BLaER1 (cell line): ENCODE data around the gene SLC27A3.
A peak's percentile ranks its signal among the peaks of the same experiment; 100 is the strongest.

Experiments
- H3K27ac ChIP-seq: shearing (Covaris generic); formaldehyde crosslinking; 2 replicates; pipeline ENCODE4 v1.8.1; 2022
- H3K27me3 ChIP-seq: shearing (Covaris generic); formaldehyde crosslinking; 2 replicates; pipeline ENCODE4 v1.8.1; 2022
- H3K36me3 ChIP-seq: shearing (Covaris generic); formaldehyde crosslinking; 2 replicates; pipeline ENCODE4 v1.8.1; 2022
- H3K4me1 ChIP-seq: shearing (Covaris generic); formaldehyde crosslinking; 2 replicates; pipeline ENCODE4 v1.8.1; 2022
- H3K4me2 ChIP-seq: shearing (Covaris generic); formaldehyde crosslinking; 2 replicates; pipeline ENCODE4 v1.8.1; 2022
- H3K4me3 ChIP-seq: shearing (Covaris generic); formaldehyde crosslinking; 2 replicates; pipeline ENCODE4 v1.8.1; 2022
- H3K9ac ChIP-seq: shearing (Covaris generic); formaldehyde crosslinking; 2 replicates; pipeline ENCODE4 v1.8.1; 2022
- H3K9me3 ChIP-seq: shearing (Covaris generic); formaldehyde crosslinking; 2 replicates; pipeline ENCODE4 v1.8.1; 2022
- H4K20me1 ChIP-seq: shearing (Covaris generic); formaldehyde crosslinking; 2 replicates; pipeline ENCODE4 v1.8.1; 2022
- Cebpa-rat ChIP-seq: shearing (Covaris generic); IDR thresholded peaks from 2 replicates; pipeline ENCODE4 v1.8.1; 2022

Gene SLC27A3

GRCh38 chr1:153774780-153775457, at the start of gene SLC27A3:
SLC27A3 (plus strand) TSS chr1:153775407; CDS start chr1:153775498, 91 bp downstream.
- Histone ChIP-seq H3K9me3 (no peaks in the 10 kb centered on the region), H3K36me3 (peaks cover 28% of the 10 kb centered on the region), H3K27ac (peak within 1 kb of the TSS; percentile 100), H3K27me3 (no peaks in the 10 kb centered on the region), H3K9ac (peak within 1 kb of the TSS; percentile 93), H3K4me2 (peak within 1 kb of the TSS; percentile 96), H3K4me1 (peaks cover 78% of the 10 kb centered on the region), H3K4me3 (peak within 1 kb of the TSS; percentile 83), H4K20me1 (no peaks in the 10 kb centered on the region)
- TF ChIP-seq Cebpa-rat = no peak

GRCh38 chr1:153727463-153728304, 47.5 kb upstream of the SLC27A3 start, which contains the start of gene INTS3:
INTS3 (plus strand) TSS chr1:153728050; CDS start chr1:153728635, 585 bp downstream.
- Histone ChIP-seq H3K4me3 (peak within 1 kb of the TSS; percentile 87), H3K36me3 (peaks cover 18% of the 10 kb centered on the region), H3K4me2 (peak within 1 kb of the TSS; percentile 98), H3K9me3 (no peaks in the 10 kb centered on the region), H4K20me1 (no peaks in the 10 kb centered on the region), H3K9ac (peak within 1 kb of the TSS; percentile 98), H3K27ac (peak within 1 kb of the TSS; percentile 98), H3K27me3 (no peaks in the 10 kb centered on the region), H3K4me1 (peaks cover 53% of the 10 kb centered on the region)
- no peak for TF ChIP-seq Cebpa-rat

GRCh38 chr1:153728305-153729066, 46.7 kb upstream of the SLC27A3 start:
- Histone ChIP-seq H3K27ac (peak overlapping the region; percentile 98), H3K4me1 (peaks cover 53% of the 10 kb centered on the region), H3K9me3 (no peaks in the 10 kb centered on the region), H3K27me3 (no peaks in the 10 kb centered on the region), H3K9ac (peak overlapping the region; percentile 98), H3K36me3 (peaks cover 26% of the 10 kb centered on the region), H3K4me3 (peak overlapping the region; percentile 87), H3K4me2 (peak overlapping the region; percentile 98), H4K20me1 (no peaks in the 10 kb centered on the region)
- TF ChIP-seq Cebpa-rat = no peak

GRCh38 chr1:153730468-153730988, 44.7 kb upstream of the SLC27A3 start:
- Histone ChIP-seq H3K27ac (no peak overlapping the region), H3K4me3 (no peak overlapping the region), H3K9me3 (no peaks in the 10 kb centered on the region), H3K9ac (no peak overlapping the region), H3K27me3 (no peaks in the 10 kb centered on the region), H4K20me1 (no peaks in the 10 kb centered on the region), H3K4me1 (peaks cover 55% of the 10 kb centered on the region), H3K36me3 (peaks cover 40% of the 10 kb centered on the region), H3K4me2 (peak overlapping the region; percentile 98)
- no peak for TF ChIP-seq Cebpa-rat

GRCh38 chr1:153733970-153734369, 41.2 kb upstream of the SLC27A3 start:
- no peak for TF ChIP-seq Cebpa-rat
- Histone ChIP-seq H3K9ac (no peak overlapping the region), H3K27ac (no peak overlapping the region), H3K4me1 (peaks cover 33% of the 10 kb centered on the region), H3K9me3 (no peaks in the 10 kb centered on the region), H3K4me3 (no peak overlapping the region), H4K20me1 (no peaks in the 10 kb centered on the region), H3K4me2 (no peak overlapping the region; the same call in 1 of the 2 replicates), H3K36me3 (peaks cover 59% of the 10 kb centered on the region), H3K27me3 (no peaks in the 10 kb centered on the region)

- no peak overlapping the region; the same call in 1 of the 2 replicates for H3K4me2 ChIP-seq
- no peak overlapping the region for H3K9ac ChIP-seq
- H3K9me3 ChIP-seq = no peaks in the 10 kb centered on the region
- TF ChIP-seq Cebpa-rat = no peak
- no peaks in the 10 kb centered on the region for H3K27me3 ChIP-seq
- H3K4me1 ChIP-seq = peaks cover 27% of the 10 kb centered on the region
- peaks cover 65% of the 10 kb centered on the region for H3K36me3 ChIP-seq
- no peak overlapping the region for H3K4me3 ChIP-seq
- no peaks in the 10 kb centered on the region for H4K20me1 ChIP-seq
- H3K27ac ChIP-seq = no peak overlapping the region
Measured at GRCh38 chr1:153734396-153735089, 40.7 kb upstream of the SLC27A3 start.

GRCh38 chr1:153735090-153735420, 40.2 kb upstream of the SLC27A3 start:
- Histone ChIP-seq H3K9ac (no peak overlapping the region), H3K9me3 (no peaks in the 10 kb centered on the region), H3K4me2 (no peak overlapping the region), H4K20me1 (no peaks in the 10 kb centered on the region), H3K4me1 (peaks cover 22% of the 10 kb centered on the region), H3K27ac (no peak overlapping the region), H3K36me3 (peaks cover 70% of the 10 kb centered on the region), H3K4me3 (no peak overlapping the region), H3K27me3 (no peaks in the 10 kb centered on the region)
- no peak for TF ChIP-seq Cebpa-rat

GRCh38 chr1:153741986-153742385, 33.2 kb upstream of the SLC27A3 start:
- H3K27me3 ChIP-seq = no peaks in the 10 kb centered on the region
- H3K4me1 ChIP-seq = peaks cover 19% of the 10 kb centered on the region
- H4K20me1 ChIP-seq = no peaks in the 10 kb centered on the region
- no peak overlapping the region for H3K27ac ChIP-seq
- H3K4me3 ChIP-seq = no peak overlapping the region
- H3K9ac ChIP-seq = no peak overlapping the region
- peaks cover 89% of the 10 kb centered on the region for H3K36me3 ChIP-seq
- peak overlapping the region; percentile 38 for H3K4me2 ChIP-seq
- no peaks in the 10 kb centered on the region for H3K9me3 ChIP-seq
- TF ChIP-seq Cebpa-rat = no peak
